ENCODE data around the gene CPSF4.
A peak's percentile ranks its signal among the peaks of the same experiment; 100 is the strongest.

CPSF4 gene

DNA sequence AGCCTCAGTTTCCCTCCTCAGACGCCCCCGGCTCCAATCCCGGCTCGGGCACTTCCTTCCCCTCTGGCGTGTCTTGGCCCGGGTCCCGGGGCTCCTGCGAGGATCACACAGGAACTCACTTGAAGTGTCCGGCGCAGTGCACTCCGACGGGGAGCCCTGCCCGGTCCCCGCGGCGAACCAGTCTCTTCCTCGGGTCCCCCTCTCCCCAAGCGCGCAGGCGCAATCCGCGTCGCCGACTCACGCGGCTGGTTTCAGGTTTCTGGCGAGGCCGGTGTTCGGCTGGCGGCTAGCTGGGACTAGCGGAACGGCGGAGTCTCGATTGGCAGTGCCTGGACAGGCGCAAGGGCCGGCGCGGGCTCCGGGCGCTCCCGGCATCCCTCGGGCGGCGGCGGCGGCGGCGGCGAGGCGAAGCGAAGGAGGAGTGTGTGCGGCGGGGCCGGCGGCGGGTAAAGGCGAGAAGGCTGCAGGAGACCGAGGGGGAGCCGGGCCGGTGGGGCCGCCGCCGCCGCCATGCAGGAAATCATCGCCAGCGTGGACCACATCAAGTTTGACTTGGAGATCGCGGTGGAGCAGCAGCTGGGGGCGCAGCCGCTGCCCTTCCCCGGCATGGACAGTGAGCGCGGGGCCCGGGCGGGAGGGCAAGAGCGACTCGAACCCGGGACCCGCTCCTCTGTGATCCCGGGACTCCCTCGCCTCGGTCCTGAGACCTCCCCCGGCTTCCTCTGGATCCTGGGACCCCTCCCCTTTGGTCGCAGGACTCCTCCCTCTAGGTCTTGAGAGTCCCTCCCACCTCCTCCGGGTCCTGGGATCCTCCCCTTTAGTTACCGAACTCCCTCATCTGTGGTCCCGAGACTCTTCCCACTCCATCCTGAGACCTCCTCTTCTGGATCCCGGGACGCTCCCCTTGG lies at the start of gene CPSF4, which contains the start of gene PTCD1:
Gene CPSF4 (plus strand): TSS at position 371 of the 908 bp plus-strand sequence. CDS start 140 bp downstream, at position 511.
Gene PTCD1 (minus strand): TSS at position 226 of the 908 bp plus-strand sequence. CDS start 3,556 bp downstream, outside the sequence.
- DNase-seq (ENCODE audit: low read depth, low spot score): peak; percentile 76

- no peak for DNase-seq (ENCODE audit: low read depth, low spot score)
These were observed 49.0 kb upstream of the CPSF4 start for GRCh38 chr7:99389772-99390171.

DNA sequence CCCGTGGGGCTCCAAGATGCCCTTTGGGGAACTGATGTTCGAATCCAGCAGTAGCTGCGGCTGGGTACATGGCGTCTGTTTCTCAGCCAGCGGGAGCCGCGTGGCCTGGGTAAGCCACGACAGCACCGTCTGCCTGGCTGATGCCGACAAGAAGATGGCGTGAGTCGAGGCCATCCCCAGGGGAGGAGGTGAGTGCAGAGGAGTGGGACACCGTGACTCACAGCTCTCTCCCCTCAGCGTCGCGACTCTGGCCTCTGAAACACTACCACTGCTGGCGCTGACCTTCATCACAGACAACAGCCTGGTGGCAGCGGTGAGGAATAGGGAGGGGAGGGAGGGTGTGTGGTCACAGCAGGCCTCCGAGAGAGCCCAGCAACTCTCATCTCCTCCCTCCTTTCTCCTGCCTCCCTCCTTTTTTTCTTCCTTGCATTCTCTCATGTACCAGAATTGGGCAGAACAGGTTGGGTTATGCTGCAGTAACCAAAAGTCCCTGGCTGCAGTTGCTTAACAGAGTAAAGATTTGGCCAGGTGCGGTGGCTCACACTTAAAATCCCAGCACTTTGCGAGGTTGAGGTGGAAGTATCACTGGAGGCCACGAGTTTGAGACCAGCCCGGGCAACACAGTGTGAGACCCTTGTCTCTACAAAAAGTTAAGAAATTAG lies 47.7 kb upstream of the CPSF4 start:
- DNase-seq (ENCODE audit: low read depth, low spot score): no peak

GRCh38 chr7:99392046-99392445 lies 46.7 kb upstream of the CPSF4 start:
- no peak for DNase-seq (ENCODE audit: low read depth, low spot score)

- no peak for DNase-seq (ENCODE audit: low read depth, low spot score)
These were observed 45.9 kb upstream of the CPSF4 start for GRCh38 chr7:99392659-99393354.

GRCh38 chr7:99393355-99394187 lies 45.2 kb upstream of the CPSF4 start:
- no peak for DNase-seq (ENCODE audit: low read depth, low spot score)

DNA sequence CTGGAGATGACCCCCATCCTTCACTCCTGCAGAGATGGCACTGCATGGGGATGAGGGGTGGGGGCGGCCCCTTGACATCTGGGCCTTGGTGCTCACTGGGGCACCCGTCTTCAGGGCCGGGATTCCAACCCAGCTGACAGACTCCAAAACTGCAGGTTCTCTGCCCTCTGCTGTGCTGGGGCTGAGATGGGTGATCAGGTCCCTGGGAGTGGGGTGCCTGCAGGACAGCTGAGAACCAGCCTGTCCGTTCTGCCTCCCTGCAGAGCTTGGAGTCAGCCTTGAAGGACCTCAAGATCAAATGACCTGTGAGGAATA lies 44.6 kb upstream of the CPSF4 start:
- no peak for DNase-seq (ENCODE audit: low read depth, low spot score)

DNA sequence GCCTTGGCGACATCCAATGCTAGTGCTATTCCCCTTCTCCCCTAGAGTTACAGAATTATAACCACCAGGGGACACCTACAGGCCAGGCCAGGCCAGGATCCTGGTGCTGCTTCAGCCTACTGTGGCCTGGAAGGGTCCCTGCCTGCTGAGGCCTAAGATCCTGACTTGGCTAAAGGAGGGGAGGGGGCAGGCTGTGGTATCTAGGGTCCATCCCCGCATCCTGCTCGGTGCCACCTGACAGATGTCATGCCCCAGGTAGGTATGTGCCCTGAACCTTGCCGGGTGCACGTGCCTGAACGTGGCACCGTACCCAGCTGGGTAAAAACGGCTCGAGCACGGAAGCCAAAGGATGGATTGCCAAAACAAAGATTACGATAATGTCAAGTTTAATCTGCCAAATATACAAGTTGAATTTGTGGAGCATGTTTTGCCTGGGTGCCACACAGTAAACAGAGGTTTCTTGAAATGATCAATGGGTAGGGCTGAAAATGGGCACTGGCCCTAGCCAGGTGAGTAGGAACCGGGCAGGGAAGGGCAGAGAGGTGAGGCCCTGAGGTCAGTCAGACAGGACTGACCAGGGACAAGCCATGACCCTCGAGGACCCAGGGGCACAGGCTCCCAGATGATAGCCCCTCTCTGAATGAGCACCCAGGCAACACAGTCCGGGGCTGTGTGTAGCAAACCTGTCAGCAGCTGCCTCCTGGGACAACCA lies 43.0 kb upstream of the CPSF4 start:
- DNase-seq (ENCODE audit: low read depth, low spot score): no peak

- DNase-seq (ENCODE audit: low read depth, low spot score): no peak
These were observed 42.1 kb upstream of the CPSF4 start for GRCh38 chr7:99396418-99397296.

DNA sequence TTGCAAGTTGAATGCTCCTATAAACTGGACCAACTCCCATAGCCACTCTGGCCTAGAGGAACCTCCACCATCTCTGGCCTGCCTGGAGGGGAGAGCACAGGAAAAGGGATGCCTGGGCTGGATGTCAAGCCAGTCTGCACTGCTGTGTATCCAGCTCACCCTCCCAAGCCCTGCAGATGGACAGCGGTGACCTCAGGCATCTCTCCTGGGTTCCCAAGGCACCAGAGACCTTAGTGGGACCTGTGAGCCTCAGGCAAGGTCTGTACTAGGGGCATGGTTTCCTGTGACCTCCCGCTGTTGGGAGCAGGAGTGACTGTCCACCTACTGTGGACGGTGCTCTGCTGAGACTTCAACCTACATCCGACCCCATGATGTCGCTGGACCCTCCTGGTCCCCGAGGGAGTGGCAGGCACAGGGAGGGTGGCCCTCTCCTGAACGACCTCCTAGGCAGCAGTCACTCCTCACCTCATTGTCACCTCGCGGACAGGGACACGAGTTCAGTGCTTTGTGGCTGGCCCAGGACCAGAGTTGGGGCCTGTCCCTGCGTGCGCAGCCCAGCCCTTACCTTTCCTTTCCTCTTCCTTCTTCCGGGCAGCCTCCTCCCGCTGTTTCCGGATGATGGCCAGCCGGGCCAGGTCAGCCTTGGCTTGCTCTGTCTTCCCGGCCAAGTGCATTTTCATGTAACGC lies 41.3 kb upstream of the CPSF4 start:
- no peak for DNase-seq (ENCODE audit: low read depth, low spot score)

DNA sequence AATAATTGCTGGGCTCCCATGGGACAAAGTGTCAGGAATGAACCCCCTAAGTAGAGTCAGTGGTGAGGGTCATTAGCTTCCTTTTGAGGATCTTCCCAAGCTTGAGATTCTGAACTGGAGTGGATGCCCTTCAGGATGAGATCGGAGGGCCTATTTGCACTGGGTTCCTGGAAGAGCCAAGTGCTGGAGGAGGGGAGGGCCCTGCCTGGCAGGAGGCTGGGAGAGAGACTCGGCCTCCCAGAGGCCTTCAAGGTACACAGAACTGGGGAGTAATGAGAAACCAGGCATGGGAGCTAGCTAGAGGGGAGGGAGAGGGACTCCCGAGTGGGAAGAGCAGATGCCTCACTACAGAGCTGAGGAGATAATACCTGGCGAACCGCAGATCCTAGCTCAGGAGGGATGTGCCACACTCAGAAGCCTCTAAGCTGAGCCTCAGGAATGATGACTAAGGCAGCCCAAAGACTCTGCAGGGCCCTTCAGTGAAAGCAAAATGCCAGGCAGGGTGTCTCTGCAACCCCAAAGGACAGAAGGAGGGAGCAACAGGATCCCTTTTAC lies 39.8 kb upstream of the CPSF4 start:
- DNase-seq (ENCODE audit: low read depth, low spot score): no peak

DNA sequence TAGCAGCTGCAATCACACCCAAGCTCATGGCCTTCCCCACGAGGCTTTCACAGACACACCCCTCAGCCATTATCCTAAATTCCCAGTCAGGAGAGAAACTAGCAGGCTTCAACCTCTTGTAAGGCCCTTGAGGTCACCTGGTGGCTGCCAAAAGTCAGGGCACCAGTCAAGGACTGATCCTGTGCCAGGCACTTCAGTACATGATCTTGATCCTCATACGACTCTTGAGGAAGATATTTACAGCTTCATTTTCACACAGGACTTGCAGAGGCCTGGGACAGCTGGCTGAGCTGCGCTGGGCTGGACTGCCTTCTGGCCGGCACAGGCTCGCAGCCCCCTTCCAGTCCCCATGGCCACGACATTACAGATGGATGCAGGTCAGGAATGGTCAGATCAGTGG lies 39.1 kb upstream of the CPSF4 start:
- no peak for DNase-seq (ENCODE audit: low read depth, low spot score)

DNA sequence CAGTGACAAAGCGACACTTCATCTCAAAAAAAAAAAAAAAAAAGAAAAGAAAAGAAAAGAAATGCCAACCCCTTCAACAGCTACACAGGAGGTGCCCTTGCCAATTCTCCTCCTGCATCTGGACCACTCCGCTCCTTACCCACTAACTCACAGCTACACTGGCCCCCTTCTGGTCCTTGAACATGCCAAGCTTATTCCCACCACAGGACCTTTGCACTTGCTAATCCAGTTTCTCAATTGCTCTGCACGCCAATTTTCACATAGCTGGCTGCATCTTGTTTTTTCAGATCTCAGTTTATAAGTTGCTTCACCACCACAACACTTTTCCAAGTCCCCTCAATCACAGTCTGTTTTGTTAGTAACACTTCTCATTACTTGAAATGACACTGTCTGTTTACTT lies 35.9 kb upstream of the CPSF4 start:
- no peak for DNase-seq (ENCODE audit: low read depth, low spot score)

DNA sequence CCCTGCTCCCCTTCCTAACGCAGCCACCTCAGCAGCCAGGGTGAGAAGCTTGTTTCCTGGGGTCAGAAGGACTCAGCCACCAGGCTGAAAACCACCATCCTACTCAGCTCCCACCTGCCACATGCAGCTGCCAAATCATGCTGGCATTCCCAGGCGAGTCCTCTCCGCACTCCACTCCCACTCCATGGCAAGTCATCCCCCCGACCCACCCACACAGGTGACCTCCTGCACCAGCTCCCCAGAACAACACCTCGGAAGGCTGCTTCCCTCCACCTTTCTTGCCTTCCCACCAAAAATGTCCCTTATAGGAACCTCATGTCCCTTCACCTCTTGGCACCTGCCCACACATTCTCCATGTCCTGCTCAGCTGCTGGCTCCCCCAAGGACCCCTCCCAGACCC lies 35.0 kb upstream of the CPSF4 start:
- DNase-seq (ENCODE audit: low read depth, low spot score): no peak

- DNase-seq (ENCODE audit: low read depth, low spot score): no peak
These were observed 34.3 kb upstream of the CPSF4 start for GRCh38 chr7:99404235-99404976.

GRCh38 chr7:99404977-99405320 lies 33.8 kb upstream of the CPSF4 start:
- no peak for DNase-seq (ENCODE audit: low read depth, low spot score)

DNA sequence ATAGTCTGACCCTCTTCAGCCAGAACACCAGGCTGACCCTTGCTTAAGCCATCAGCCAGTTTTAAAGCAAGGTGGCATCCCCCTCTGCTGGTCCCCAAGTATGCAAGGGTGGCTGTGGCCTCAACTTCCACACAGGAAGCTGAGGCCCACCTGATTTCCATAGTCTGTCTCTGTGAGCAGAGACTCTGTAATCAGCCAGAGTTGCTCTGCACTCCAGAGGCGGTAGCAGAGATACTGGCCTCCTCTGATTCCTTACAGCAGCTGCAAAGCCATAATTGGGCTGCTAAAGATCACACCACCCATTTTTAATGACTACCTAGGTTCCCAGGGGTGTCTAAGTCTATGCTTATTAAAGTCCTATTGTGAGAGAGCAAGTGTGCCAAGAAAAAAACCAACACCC lies 32.2 kb upstream of the CPSF4 start:
- no peak for DNase-seq (ENCODE audit: low read depth, low spot score)

GRCh38 chr7:99407872-99408378 lies 30.8 kb upstream of the CPSF4 start:
- DNase-seq (ENCODE audit: low read depth, low spot score): no peak

All from brain pericyte (primary cell).